GM19395 (cell line): ENCODE data around the gene TBX1.

Experiments
- ATAC-seq: cut with Tn5 transposase; IDR thresholded peaks from one replicate; pipeline ENCODE4 v1.9.1; 2021; ENCODE audit warnings: mild to moderate bottlenecking, moderate library complexity; ENCODE audit not compliant: unreplicated experiment

TBX1 gene

DNA sequence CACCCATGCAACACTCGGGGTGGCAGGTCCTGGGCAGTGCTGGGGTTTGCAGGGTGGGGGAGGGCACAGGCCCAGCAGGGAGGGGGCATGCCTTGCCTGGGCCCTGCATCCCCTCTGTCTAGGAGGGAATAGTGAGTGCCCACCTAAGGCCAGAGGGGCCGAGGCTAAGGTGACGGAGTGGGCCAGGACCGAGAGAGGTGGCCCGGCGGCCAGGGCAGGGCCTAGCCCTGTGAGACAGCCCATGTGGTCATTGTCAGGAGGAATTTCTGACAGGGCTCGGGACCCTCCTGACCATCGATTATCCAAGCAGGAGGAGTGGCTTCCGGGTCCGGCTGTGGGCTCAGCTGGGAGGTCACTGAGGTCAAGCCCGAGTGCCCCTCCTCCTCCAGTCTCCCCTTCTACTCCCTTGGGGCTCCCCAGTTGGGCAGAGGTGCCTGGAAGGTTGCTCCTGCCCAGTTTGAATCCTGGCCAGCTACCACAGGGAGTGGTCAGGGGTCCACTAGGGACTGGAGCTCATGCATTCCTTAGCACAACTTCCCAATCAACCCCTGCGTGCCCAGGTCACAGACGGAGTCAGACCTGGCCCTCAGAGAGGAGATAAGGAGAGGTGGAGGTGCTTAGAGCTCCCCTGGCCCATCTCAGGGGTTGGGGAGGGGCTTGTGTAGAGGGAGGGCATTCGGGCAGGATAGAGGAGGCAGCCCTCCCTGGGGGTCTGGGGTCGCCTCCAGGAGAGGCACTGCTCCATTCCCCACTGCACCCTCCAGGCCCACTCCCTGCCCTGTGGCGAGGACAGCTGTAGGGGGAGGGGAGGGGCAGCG is 22.5 kb upstream of the TBX1 start:
- no peak for ATAC-seq

DNA sequence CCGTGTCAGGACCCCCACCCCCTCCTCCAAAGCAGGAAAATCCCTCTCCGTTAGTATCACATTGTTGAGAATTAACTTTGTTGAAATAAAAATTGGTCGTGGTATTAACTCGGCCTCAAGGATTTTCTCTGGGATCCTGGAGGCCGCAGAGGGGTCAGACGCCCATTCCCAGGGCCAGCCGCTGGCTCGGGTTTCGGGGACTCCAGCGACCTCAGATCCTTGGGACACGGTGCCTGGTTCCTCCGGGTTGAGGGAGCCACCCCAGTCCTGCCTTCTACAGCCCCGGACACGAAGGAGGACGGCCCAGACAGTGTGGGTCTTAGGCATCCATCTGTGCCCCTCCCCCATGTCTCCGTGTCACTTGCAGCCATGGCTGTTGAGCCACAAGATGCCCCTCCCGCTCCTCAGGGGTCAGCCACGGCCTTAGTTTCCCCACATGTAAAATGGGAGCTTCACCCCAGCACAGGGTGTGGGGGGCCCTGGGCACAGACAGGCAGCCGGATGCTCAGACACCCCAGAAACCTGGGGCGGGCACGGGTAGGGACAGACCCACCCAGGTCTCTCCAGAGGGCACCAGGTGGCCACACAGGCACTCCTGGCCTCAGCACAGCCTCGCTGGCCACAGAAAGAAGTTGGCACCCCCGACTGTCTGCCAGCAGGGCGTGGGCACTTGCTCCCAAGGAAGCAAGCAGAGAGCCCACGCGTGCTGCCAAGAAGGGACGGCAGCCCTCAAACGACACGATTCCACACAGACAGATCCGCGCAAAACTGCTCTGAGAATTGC is 21.7 kb upstream of the TBX1 start:
- ATAC-seq = no peak

DNA sequence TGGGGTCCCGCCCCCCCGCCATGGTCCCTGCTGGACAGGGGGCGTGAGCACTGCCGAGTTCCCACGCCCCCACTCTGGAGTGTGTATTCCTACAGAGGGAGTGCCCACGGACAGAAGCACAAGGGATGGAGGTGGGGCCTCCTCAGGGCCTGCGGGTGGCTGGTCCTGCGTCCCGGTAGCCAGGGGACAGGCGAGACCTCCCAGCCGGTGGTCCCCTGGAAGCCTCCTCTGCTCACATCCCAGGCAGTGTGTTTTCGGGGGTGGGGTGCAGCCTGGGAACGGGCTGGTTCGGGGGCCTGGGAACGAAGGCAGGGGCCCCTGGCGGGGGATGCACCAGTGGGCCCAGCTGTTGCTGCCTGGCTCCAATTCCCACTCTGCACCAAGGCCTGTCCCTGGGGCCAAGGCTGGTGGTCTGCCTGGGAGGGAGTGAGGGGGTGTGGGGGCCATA is 21.1 kb upstream of the TBX1 start:
- no peak for ATAC-seq

DNA sequence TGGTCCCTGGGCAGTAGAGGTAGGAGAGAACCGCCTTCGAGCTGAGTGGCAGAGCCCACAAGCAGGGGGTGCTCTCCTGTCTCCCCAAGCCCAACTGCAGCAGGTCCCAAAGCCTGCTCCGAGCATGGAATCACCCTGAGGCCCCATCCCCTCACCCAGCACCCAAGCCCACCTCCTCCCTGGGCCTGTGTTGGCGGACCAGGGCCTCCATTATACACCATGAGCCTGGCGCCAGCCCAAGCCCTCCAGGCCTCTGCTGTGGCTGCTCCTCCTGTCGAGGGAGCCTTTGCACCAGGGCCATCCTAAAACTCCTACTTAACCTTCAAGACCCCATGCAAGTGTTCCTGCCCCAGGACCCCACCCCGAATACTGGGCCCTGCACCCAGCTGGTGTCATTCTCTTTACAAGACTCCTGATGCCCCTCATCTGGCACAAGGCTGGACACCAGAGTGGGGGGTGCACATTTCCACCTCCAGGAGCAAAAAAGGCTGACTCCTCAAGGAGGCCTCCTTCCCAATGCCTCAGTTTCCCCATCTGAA is 20.6 kb upstream of the TBX1 start:
- no peak for ATAC-seq

DNA sequence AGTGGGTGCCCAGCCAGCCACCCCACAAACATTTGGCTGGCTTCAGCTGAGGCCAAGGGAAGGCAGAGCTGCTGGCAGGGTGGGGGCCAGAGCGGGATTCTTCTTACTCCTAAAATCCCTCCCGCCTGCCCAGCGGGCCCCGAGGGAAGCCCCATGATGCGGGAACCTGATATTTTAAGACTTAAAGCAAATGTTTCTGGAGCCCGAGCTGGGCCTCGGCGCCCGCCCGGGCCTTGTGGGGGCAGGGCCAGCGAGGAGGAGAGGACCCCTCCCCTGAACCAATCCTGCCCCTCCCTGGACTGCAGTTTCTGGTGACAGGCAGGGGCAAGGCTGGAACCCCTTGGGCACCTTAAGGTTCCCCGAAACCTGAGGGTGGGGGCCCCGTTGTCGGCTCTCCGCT is 20.0 kb upstream of the TBX1 start:
- ATAC-seq = no peak

DNA sequence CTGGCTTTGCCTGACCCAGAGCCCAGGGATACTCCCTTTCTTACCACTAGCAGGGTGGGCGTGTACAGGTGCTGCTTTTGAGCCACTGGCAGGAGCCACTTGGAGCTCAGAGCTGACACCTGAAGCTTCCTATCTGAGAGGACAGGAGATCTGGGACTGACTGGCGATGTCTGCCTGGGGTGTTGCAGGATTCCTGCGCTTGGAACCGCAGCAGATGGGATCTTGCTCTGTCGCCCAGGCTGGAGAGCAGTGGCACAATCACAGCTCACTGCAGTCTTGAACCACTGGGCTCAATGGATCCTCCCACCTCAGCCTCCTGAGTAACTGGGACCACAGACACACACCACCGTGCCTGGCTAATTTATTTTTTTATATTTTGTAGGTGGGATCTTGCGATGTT is 19.5 kb upstream of the TBX1 start:
- ATAC-seq = no peak

DNA sequence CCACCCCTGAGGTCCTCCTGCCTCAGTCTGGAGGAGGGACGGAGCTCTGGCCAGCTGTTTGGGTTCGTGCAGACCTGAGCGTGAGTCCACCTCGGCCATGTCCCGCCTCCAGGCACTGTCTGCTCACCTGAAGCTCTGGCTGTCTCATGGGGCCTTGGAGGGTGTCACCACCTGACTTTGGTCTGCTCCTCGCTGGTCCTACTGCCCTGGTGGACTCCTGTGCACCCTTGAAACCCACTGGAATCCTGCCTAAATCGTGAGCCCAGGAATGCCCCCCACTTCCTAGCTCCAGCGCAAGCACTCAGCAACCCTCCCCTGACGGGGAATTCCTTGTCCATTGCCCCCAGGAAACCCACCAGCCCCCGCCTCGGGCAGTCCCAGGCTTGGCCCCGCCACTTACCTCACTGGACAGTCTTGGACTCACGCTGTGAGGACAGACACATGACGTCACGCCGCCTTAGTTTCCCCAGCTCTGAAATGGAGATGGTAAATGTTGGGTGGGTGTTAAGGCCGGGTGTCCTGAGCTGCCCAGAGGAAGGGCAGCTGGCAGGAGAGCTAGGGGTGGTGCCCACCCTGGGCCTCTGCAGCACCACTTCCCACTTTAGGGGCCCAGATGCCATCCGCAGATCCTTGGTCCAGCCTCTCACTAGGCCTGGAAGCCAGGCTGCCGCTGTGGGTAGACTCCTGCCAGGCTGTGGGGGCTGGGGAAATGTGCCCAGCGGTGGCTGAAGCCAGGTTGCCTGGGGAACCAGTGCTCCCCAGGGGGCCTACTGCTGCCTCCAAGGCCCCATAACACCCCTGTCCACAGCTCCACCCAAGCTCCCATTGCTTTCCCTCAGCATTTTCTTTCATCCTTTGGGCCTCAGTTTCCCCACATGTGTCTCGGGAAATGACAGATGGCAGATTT is 18.2 kb upstream of the TBX1 start:
- no peak for ATAC-seq

DNA sequence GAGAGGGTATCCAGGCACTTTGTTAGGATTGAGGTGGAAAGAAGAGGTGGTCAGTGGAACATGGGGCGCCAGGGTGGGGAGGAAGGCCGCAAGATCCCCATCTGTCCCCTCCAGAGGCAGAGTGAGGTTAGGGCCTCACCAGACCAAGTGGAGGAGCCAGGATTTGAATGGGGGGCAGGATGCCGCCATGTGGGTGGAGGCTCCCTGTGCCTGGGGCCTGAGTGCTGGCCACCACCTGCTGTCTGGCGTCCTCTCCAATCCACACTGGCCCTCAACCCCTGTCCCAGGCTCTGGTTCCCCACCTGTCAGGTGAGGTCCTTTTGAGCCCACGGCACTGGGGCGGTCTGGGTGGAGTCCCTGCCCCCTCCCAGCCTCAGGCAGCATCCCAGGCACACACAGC is 17.5 kb upstream of the TBX1 start:
- no peak for ATAC-seq

DNA sequence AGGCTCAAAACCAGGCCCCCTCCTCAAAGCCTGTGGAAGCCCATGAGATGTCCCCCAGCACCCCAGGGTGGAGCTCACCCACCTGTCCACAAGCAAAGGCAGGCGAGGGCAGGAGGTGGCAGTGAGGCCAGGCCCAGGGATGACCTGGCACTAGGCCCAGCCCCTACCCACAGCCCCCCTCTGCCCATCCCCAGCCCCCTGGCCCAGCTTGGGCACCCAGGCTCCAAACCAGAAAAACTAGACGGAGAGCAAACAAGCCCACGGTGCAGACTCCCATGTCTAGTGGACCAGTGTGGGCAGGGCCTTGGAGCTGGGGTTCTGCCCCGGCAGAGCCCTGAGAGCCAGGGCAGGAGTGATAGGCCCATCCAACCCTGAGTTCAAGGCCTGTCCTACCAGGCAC is 16.9 kb upstream of the TBX1 start:
- no peak for ATAC-seq

DNA sequence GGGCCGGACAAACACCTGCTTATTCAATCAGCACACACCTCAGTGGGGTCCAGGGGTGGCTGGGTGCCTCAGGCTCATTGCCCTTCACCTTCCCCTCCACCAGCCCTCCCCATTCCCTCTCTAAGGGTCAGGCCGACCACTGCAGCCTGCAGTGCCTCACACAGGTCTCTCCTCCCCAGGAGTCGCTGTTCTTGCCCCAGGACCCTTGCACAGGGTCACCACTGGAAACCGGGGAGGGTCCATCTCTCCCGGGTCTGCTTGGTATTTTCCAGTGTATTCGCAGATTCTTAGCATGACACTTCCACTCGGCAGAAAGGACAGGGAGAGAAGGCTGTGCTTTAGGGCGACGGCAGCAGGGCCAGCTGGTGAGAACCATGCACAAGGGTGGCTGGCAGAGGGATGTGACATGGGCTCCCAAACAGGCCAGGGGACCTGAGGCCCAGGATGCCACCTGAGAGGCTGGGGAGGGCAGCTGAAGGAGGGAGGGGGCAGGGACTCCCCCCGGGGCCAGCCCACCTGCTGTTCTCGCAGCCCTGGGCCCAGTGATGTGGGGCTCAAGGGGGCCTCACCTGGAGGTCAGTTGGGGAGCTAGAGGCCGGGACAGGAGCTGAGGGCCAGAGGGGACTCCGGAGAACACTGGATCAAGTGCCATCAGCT is 16.1 kb upstream of the TBX1 start:
- no peak for ATAC-seq

DNA sequence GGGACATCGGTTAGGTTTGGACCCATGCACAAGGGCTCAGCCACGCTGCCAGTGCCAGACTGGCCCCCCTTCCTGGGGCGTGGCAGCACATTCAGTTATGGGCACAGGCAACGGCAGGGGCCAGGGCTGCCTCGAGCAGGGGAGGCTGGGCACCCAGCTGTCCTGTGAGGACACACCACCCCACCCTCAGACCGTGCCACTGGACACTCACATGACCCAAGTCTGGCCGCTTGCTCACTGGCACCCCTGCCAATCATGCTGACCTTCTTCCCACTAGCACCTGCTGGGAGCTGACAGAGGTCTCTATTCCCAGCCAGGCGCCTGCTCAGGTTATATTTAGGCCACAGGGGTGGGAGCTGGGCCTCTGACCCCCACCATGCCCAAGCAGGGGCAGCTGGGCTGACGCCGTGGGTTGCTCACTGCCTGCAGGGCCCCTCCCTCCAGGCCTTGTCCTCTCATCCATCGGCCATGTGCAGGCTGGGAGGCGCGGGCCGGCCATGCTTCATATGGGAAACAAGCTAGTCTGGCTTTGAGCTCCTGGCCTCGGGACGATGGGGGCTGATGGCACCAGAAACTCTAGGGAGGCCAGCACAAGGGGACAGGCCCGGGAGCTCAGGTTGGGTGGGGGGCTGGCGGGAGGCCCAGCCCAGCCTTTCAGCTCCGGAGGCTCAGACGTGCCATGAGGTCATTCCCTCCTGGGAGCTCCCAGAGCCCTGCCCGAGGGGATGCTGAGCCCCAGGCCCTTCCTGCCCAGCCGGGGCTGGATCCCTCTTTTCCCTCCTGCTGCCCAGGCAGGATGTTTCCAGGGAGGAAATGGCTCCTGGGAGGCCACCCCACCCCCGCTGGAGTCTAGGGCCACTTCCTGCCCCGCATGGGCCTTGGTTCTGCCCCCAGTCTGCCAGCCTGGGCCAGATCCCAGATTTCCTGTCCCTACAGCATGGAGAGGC is 15.2 kb upstream of the TBX1 start:
- no peak for ATAC-seq

DNA sequence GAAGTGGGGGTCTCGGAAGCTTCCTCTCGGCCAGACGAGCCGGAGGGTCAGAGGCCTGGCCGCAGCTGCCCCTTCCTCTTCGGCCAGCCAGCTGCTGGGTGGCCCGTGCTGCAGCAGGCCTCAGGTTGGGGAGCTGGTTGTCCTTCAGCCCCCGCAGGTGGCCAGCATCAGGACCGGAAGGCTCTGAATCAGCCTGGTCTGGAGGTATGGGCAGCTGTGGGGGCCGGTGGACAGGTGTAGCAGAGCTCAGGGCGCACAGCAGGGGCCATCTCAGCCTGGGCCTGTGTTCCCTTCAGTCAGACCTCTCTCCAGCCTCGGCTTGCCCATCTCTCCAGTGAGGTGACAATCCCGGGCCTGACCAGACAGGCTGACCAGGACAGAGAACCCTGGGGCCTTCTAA is 13.9 kb upstream of the TBX1 start:
- ATAC-seq = no peak

DNA sequence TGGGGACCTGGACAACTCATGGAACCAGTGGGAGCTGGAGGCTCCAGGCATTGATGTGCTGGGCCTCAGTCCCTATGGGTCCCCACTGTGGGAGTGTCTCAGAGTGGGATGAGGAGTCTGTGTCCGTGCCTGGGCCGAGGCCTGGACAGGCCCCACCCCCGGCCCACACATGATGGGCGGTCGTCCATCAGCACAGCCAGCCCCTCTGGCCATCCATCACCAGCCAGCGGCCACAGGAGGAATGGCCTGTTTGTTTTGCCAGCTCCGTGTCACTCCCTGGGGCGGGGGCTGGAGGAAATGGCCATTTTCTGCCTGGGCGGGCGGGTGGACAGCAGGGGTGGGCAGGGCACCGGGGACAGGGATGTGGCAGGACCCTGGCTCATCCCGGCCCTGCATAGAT is 13.0 kb upstream of the TBX1 start:
- no peak for ATAC-seq

DNA sequence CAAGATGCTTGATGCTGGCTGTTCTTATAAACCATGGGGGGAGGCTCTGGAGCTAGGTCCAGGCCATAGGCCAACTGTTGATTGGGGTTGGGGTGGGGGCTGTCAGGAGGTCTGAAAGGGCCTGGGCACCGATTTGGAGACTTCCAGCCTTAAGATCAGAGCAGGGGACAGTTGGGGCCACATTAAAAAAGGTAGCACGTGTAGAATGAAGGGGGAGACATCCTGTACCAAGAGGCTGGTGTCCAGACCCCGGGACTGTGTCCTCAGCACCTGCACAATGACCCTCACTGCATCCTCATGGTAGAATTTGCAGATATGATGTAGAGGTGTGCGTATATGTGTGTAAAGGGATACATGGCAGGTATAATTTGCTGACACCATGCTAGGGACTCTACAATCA is 12.4 kb upstream of the TBX1 start:
- ATAC-seq = no peak

DNA sequence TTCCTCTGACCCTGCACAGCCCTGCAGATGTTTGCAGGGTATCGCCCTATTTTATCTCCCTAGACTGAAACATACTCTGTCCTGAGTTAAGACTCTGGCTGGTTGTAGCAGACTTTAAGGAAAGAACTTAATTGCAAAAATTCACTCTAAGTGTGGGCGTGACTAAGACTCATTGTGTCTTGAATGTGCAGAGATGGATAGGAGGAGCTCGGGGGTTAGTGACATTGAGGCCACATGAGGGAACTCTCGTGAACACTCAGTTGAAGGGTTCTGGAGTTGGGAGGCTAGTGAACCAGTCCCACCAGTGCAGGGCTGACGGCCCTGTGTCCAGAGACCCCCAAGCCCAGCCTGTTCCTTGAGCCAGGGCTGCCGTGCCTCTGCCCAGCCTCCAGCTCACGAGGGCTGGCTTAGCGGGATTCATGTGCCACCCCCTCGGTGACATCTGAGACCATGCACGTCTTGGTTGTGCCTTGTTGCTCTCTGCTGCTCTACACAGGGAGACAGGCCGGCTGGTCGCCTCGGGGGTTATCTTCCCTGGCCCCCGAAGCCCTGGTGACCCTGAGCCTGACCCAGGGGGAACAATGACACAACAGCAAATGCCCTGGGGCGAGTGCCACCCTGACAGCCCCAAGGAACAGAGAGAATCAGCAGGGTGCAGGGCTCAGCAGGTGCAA is 11.4 kb upstream of the TBX1 start:
- ATAC-seq = no peak

DNA sequence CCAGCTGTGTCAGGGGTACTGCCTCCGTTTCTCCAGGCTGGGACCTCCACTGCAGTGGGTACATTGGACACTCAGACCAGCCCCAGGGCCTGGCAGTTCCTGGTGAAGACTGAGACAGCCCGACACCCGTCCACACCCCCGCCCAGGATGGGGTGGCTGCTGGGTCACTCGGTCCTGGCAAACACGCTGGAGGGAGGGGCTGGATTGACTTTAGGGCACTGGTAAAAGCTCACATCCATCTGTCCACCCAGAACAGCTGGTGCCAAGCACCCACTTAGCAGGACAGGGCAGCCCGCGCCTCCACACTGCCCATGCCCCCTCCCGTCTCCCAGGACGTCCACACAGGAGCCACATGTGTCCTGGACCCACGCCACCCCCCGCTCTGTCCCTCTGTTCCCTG is 10.7 kb upstream of the TBX1 start:
- no peak for ATAC-seq

DNA sequence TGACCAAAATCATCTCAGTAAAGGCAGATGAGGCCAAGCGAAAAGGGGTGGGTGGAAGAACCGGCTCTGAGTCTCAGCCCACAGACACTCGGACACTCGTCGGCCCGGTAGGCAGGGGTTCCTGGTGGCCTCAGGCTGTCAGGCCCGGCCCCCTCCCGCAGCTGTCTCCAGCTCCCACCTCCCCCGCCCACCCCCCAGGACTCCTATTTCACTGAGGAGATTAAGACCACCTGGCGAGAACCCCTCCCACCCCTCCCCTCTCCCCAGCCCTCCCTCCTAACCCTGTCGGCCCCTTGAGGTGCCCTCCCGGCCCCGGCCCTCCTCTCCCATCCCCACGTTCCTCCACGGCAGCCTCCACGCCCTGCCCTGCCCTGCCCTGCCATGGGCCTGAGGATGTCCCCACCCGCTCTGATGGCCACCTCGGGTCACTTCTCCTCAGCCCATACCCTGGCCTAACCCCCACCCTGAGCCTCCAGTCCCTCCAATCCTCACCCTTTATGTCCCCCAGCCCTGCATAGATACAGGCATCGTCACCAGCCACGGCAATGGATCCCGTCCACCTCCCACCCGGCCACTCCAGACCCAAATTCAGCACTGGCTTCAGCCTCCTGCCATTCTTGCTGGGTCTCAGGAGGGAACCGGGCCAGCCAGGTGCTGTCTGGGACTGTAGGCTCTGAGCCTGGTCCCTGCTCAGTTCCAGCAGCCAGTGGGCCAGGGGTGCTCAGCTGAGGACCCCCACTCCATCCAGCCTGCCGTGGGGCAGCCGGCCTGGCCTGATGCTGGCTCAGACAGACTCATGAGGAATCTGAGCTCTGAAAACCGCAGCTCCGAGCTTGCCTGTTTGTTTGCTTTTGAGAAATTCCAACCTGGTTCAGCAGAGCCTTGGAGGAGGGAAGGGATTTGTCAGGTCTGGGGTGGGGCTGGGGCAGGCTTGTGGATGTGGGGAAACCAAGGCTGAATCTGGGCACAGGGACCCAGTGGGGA is 9.8 kb upstream of the TBX1 start:
- no peak for ATAC-seq
